Activated naive CD4-positive, alpha-beta T cell treated with anti-CD3 and anti-CD28 coated beads, Interleukin-2, amount 50 U/mL, for 16 hours (primary cell): Measurements from ENCODE around the gene STON1.
"Not testable (repeated sequence)": the region's sequence is repeated elsewhere in the genome, so short reads cannot be mapped to it uniquely, and the experiment has no call there.

Experiments used
- DNase-seq: peaks from one replicate; pipeline ENCODE4 v3.0.0-alpha.2; 2020

STON1 gene

DNA sequence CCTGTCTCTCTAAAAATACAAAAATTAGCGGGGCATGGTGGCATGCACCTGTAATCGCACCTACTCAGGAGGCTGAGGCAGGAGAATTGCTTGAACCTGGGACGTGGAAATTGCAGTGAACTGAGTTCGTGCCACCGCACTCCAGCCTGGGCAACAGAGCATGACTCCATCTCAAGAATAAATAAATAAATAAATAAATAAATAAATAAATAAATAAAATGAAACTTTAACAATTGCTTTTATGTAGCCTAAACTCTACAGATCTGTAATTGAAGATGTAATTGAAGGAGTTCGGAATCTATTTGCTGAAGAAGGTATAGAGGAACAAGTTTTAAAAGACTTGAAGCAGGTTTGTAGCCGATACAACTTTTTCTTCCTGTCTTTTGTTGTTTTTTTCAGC, 90.7 kb downstream of the STON1 start:
- DNase-seq: no peak

DNA sequence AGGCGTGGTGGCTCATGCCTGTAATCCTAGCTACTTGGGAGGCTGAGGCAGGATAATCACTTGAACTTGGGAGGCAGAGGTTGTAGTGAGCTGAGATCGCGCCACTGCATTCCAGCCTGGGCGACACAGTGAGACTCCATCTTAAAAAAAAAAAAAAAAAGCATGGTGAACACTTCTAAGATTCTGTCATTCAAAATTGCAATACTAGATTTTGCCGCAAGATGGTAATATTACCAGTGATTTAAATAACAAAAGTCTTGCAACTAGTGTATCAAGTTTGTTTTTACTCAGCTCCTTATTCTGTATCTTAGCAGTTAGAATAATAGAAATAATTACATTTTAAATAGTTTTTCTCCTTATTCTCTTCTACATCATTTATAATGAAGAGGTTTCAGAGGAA, 92.7 kb downstream of the STON1 start:
- DNase-seq: not testable (repeated sequence)

DNA sequence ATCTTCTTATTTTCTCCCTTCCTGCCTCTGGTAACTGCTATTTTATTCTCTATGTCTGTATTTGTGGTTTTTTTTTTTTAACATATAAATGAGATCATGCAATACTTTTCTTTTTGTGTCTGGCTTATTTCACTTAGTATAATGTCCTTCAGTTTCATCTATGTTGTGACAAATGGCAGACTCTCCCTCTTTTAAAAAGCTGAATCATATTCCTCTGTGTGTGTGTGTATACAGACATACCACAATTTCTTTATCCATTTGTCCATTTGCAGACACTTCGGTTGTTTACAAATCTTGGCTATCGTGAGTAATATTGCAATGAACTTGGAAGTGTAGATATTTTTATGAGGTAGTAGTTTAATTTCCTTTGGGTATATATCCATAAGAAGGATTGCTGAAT, 94.7 kb downstream of the STON1 start:
- no peak for DNase-seq

DNA sequence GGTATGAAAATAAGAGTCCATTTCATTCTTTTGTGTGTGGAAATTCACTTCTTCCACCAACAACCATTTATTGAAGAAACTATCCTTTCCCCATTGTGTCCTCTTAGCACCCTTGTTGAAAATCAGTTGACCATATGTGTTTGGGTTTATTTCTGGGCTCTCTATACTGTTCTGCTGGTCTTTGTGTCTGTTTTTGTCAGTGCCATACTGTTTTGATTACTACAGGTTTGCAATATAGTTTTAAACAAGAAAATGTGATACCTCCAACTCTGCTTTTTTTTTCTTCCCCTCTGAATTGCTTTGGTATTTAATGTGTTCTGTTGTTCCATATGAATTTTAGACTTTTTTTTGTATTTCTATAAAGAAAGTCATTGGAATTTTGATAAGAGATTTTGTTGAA, 96.1 kb downstream of the STON1 start:
- DNase-seq: no peak

DNA sequence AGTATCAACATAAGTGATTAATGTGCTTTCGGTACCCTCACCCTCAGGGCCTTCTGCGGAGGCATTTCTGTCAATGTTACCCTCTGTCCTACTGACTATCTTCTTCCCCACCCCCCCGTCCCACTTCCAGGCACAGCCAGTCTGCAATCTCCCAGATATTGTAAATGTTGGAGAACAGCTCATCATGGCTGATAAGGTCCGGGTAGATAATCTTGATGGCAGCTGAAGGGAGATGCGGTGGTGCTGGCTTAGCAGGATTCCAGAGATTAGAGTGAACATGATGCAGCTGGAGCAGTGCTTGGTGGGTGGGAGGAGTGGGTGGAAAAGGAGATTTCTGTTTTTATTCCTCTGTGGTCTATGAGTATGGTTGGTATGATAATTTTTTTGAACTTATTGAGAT, 103.2 kb downstream of the STON1 start:
- no peak for DNase-seq

DNA sequence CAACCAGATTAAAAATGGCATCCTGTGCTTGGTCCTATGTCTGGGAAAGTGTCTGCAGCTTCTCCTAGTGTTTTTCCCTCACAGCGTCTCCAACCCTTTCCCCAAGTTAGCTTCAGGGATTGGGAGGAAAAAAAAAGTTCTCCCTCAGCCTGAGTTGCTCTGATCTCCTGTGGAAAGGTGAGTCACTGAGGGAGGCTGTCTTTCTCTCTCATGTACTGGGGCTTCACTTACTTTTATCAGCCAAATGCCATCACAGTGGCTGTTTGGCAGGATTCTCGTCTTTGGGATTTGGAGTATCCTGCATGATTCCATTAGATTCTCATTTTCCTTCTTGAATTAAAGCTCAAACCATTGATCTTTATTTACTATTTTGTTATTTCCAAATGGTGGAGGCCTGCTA, 105.8 kb downstream of the STON1 start:
- no peak for DNase-seq

DNA sequence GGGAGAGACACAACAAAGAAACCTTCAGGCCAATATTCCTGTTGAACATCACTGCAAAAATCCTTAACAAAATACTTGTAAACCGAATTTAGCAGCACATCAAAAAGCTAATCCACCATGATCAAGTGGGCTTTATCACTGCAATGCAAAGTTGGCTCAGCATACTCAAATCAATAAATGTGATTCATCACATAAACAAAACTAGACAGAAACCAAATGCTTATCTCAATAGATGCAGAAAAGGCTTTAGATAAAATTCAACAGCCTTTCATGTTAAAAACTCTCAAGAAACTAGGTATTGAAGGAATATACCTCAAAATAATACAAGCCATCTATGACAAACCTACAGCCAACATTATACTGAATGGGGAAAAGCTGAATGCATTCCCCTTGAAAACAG, 108.3 kb downstream of the STON1 start:
- no peak for DNase-seq
